Suprapubic skin (tissue), 4 donors: Measurements from ENCODE around the gene LRRN2. TPM values are rescaled to one million over a fixed set of nuclear protein-coding genes. Genes with fewer than 3 reads are reported as not detected.
"Not testable (repeated sequence)": the region's sequence is repeated elsewhere in the genome, so short reads cannot be mapped to it uniquely, and the experiment has no call there.

Source experiments
- DNase-seq, 2 donors: peaks; one replicate each; pipeline ENCODE4 v3.0.0-alpha.2; 2019; ENCODE audit warnings: low spot score in 2 of 2
- H3K27ac ChIP-seq: fragments of 200-600 bp; sonication (generic); one replicate; pipeline ENCODE4 v1.5.1; 2019
- H3K27me3 ChIP-seq: fragments of 200-600 bp; sonication (generic); one replicate; pipeline ENCODE4 v1.5.1; 2019
- H3K36me3 ChIP-seq: fragments of 200-600 bp; sonication (generic); one replicate; pipeline ENCODE4 v1.5.1; 2019
- H3K4me1 ChIP-seq: fragments of 200-600 bp; sonication (generic); one replicate; pipeline ENCODE4 v1.5.1; 2019
- H3K4me3 ChIP-seq: fragments of 200-600 bp; sonication (generic); one replicate; pipeline ENCODE4 v1.5.1; 2019; ENCODE audit warnings: mild to moderate bottlenecking
- H3K9me3 ChIP-seq: fragments of 200-600 bp; sonication (generic); one replicate; pipeline ENCODE4 v1.5.1; 2019
- CTCF ChIP-seq, 2 donors: fragments of 200-600 bp in 1 of 2; fragments of 450-650 bp in 1 of 2; sonication (generic) in 1 of 2; IDR thresholded peaks; one replicate each; pipeline ENCODE4 v1.5.1; 2016 to 2019; ENCODE audit warnings: antibody characterized with exemption in 2 of 2, mild to moderate bottlenecking in 1 of 2, moderate library complexity in 1 of 2
- EP300 ChIP-seq: sonication (generic); formaldehyde crosslinking; IDR thresholded peaks from one replicate; pipeline ENCODE4 v1.6.1; 2017; ENCODE audit warnings: antibody characterized with exemption
- POLR2A ChIP-seq, 2 donors: fragments of 450-650 bp; IDR thresholded peaks; one replicate each; pipeline ENCODE4 v1.6.1; 2017; ENCODE audit warnings: antibody characterized with exemption in 2 of 2, mild to moderate bottlenecking in 2 of 2, moderate library complexity in 2 of 2
- POLR2AphosphoS5 ChIP-seq, 3 donors: sonication (generic); formaldehyde crosslinking; IDR thresholded peaks; one replicate each; pipeline ENCODE4 v1.6.1; 2017; ENCODE audit warnings: antibody characterized with exemption in 3 of 3
- WGBS: methylation state at CpG from one replicate; pipeline ENCODE4 v1.1.5; 2018; 5-methylcytosine and 5-hydroxymethylcytosine counted together
- total RNA-seq, 4 donors: library from RNA; depleted of rRNA; stranded (reverse); fragments of >200 nt; gene quantifications; one replicate each; pipeline ENCODE4 v1.1.0, GENCODE V29; 2016

The LRRN2 gene
- total RNA-seq, 4 donors from 2014 or later = 0.19 to 0.85 (median 0.27) TPM

GRCh38 chr1:204574016-204574864 is 111.3 kb downstream of the LRRN2 start:
- Histone ChIP-seq H3K36me3 (peaks cover 3% of the 10 kb centered on the region), H3K27me3 (no peaks in the 10 kb centered on the region), H3K27ac (no peak overlapping the region), H3K4me1 (peaks cover 21% of the 10 kb centered on the region), H3K4me3 (no peak overlapping the region), H3K9me3 (no peaks in the 10 kb centered on the region)
- TF ChIP-seq POLR2AphosphoS5 (IDR thresholded peaks at IDR 0.05) = no peak
- TF ChIP-seq EP300 = no peak
- no peak for TF ChIP-seq CTCF (IDR thresholded peaks at IDR 0.05)
- no peak for TF ChIP-seq POLR2A (IDR thresholded peaks at IDR 0.05)
- DNase-seq = no peak
- 81% methylated on average over 8 of the region's 8 CpGs for WGBS

- Histone ChIP-seq H3K4me1 (peaks cover 18% of the 10 kb centered on the region), H3K4me3 (no peak overlapping the region), H3K27ac (no peak overlapping the region), H3K9me3 (no peaks in the 10 kb centered on the region), H3K27me3 (no peaks in the 10 kb centered on the region), H3K36me3 (peaks cover 3% of the 10 kb centered on the region)
- no peak for DNase-seq
- TF ChIP-seq CTCF (IDR thresholded peaks at IDR 0.05) (no peak), POLR2AphosphoS5 (IDR thresholded peaks at IDR 0.05) (no peak), EP300 (no peak), POLR2A (IDR thresholded peaks at IDR 0.05) (no peak)
- 84% methylated on average over 8 of the region's 8 CpGs for WGBS
These were observed 112.3 kb downstream of the LRRN2 start for GRCh38 chr1:204572923-204573922.

DNA sequence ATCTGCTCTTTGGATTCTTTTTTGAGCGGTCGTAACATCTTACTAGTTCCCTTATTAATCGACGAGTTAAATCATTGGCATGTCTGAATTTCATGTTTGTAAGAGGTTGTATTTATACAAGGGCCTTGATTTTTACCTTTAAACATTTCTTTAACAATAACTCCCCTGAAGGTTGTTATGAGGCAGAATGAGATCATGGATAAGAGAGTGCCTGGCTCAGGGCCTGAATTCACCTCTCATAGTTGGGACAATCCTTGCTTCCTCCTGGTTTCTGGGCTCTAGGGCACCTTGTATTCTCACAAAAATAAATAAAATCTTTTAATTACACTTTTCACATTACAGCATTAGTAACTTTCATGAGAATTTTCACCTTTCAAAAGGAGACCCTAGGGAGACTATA is 113.9 kb downstream of the LRRN2 start:
- WGBS = 90% methylated on average over 4 of the region's 4 CpGs
- peaks cover 15% of the 10 kb centered on the region for H3K4me1 ChIP-seq
- peaks cover 3% of the 10 kb centered on the region for H3K36me3 ChIP-seq
- H3K9me3 ChIP-seq = no peaks in the 10 kb centered on the region
- TF ChIP-seq CTCF (IDR thresholded peaks at IDR 0.05) = no peak
- TF ChIP-seq POLR2A (IDR thresholded peaks at IDR 0.05) = no peak
- TF ChIP-seq EP300 = no peak
- no peak for TF ChIP-seq POLR2AphosphoS5 (IDR thresholded peaks at IDR 0.05)
- H3K27ac ChIP-seq = no peak overlapping the region
- no peaks in the 10 kb centered on the region for H3K27me3 ChIP-seq
- no peak overlapping the region for H3K4me3 ChIP-seq
- DNase-seq = no peak

- Histone ChIP-seq H3K36me3 (peaks cover 3% of the 10 kb centered on the region), H3K27ac (no peak overlapping the region), H3K9me3 (no peaks in the 10 kb centered on the region), H3K4me1 (peaks cover 15% of the 10 kb centered on the region), H3K4me3 (no peak overlapping the region), H3K27me3 (no peaks in the 10 kb centered on the region)
- DNase-seq = no peak
- TF ChIP-seq POLR2AphosphoS5 (IDR thresholded peaks at IDR 0.05) (no peak), EP300 (no peak), POLR2A (IDR thresholded peaks at IDR 0.05) (no peak), CTCF (IDR thresholded peaks at IDR 0.05) (no peak)
- WGBS = 95% methylated on average over 2 of the region's 2 CpGs
These were observed 114.4 kb downstream of the LRRN2 start for GRCh38 chr1:204571128-204571527.

- not testable (repeated sequence) for H3K4me3 ChIP-seq, DNase-seq, H3K9me3 ChIP-seq, H3K27ac ChIP-seq, H3K36me3 ChIP-seq, H3K27me3 ChIP-seq
- 71% methylated on average over 3 of the region's 3 CpGs for WGBS
- peaks cover 14% of the 10 kb centered on the region for H3K4me1 ChIP-seq
These were observed 115.5 kb downstream of the LRRN2 start for GRCh38 chr1:204570021-204570420.
